ENCODE measurements around the gene TPK1.

- TF ChIP-seq CTCF (IDR thresholded peaks at IDR 0.05) (no peak), POLR2A (IDR thresholded peaks at IDR 0.05) (no peak)
Measured at GRCh38 chr7:144771927-144772326, 63.9 kb downstream of the TPK1 start.

Measured in uterus (tissue), 2 donors.